ENCODE measurements around the gene ELAVL1.

ELAVL1 gene

DNA sequence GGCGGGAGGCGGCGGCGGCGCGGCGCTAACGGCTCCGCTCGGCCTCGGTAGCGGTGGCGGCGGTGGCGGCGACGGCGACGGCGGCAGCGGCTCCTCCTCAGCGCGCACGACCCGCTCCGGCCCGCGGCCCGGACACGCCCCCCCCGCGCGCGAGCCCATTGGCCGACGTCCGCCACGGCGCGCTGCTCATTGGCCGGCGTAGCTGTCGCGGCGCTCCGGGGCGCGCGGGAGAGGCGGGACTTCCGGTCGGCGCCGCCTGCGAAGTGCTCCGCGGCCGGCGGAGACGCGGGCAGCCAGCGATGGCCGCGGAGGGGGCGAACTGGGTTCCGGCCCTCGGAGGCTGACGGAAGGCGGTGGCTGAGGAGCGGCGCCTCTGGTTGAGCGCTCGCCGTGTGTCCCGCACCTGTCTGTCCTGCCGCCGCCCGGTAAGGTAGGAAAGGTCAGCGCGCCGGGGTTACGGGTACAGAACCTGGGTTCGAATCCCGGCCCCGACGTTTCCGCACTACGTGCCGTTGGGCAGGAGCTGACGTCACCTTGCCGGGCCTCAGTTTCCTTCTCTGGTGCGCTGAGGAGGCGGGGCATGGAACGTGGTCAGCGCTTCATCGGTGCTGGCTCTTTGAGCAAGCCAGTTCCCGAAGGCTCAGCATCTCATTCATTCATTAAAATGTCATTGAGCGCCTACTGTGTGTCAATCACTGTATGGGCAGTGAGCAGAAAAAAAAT lies at the start of gene ELAVL1:
Gene ELAVL1, minus strand, starts transcription at position 108 of the 723 bp plus-strand sequence. CDS start 13,826 bp downstream, outside the sequence.
- ChIA-PET CTCF (interaction anchor here (0.7 kb wide), 1 partner anchor 21 kb away, joined by 5 read pairs; no protein-coding TSS in a partner anchor), POLR2A (interaction anchor here (0.5 to 1.9 kb wide), 10 partner anchors 9 to 248 kb away, joined by 3 to 12 read pairs (median 3); partner anchors contain the start of gene TIMM44)
- no peak; the same call in 1 of the 2 replicates for TF ChIP-seq ARNT (IDR thresholded peaks at IDR 0.05)
- TF ChIP-seq LEF1 (IDR thresholded peaks at IDR 0.05; ENCODE audit: borderline replicate concordance) = peak; percentile 62; the same call in 1 of the 2 replicates
- TF ChIP-seq, protein P1, sequence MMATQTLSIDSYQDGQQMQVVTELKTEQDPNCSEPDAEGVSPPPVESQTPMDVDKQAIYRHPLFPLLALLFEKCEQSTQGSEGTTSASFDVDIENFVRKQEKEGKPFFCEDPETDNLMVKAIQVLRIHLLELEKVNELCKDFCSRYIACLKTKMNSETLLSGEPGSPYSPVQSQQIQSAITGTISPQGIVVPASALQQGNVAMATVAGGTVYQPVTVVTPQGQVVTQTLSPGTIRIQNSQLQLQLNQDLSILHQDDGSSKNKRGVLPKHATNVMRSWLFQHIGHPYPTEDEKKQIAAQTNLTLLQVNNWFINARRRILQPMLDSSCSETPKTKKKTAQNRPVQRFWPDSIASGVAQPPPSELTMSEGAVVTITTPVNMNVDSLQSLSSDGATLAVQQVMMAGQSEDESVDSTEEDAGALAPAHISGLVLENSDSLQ (IDR thresholded peaks at IDR 0.05) = peak; percentile 90
- TF ChIP-seq CTBP1 (IDR thresholded peaks at IDR 0.05; ENCODE audit: borderline replicate concordance) = no peak
- TF ChIP-seq NFRKB (IDR thresholded peaks at IDR 0.05) = no peak
- DNase-seq (ENCODE audit: extremely low spot score) = peak; percentile 96

DNA sequence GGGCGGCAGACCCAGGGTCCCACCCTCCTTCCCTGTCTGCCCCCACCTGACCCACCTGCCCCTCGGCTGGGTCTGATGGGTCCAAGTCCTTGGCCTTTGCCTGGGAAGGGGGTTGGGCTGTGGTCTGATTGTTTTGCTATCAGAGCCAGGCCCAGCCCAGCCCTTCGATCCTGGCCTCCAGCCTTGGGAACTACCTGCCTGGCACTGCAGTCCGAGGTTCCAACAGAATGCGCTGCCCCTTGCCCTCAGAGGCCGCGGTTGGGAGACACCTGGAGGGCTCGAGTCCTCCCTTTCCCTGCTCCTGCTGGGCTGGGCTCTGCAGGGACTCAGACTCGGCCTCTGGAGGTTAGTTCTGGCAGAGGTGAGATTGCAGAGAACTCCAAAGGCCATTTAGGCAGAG lies 48.7 kb upstream of the ELAVL1 start:
- TF ChIP-seq TARDBP (IDR thresholded peaks at IDR 0.05) (no peak), SUZ12 (IDR thresholded peaks at IDR 0.05) (no peak), CTBP1 (IDR thresholded peaks at IDR 0.05; ENCODE audit: borderline replicate concordance) (no peak), NFRKB (IDR thresholded peaks at IDR 0.05) (no peak), ELF4 (IDR thresholded peaks at IDR 0.05) (no peak), BHLHE40 (IDR thresholded peaks at IDR 0.05; ENCODE audit: borderline replicate concordance) (no peak), FOXK2 (IDR thresholded peaks at IDR 0.05) (no peak), SP1 (IDR thresholded peaks at IDR 0.05) (no peak), LEF1 (IDR thresholded peaks at IDR 0.05; ENCODE audit: borderline replicate concordance) (no peak), FOXA1 (IDR thresholded peaks at IDR 0.05) (no peak), L3MBTL2 (conservative IDR thresholded peaks at IDR 0.05) (no peak), HDGF (IDR thresholded peaks at IDR 0.05; ENCODE audit: borderline replicate concordance) (no peak), ARNT (IDR thresholded peaks at IDR 0.05) (no peak)
- TF ChIP-seq, protein P1 (IDR thresholded peaks at IDR 0.05) = no peak
- no peak for DNase-seq (ENCODE audit: extremely low spot score)
- POLR2A ChIA-PET = no interaction called here
- CTCF ChIA-PET = no interaction called here

GRCh38 chr19:8052464-8052859 lies 47.0 kb upstream of the ELAVL1 start, which contains the start of gene CCL25:
TSS of gene CCL25 (plus strand) at chr19:8052760. CDS start at chr19:8053050, 290 bp downstream.
- TF ChIP-seq SUZ12 (IDR thresholded peaks at IDR 0.05) (no peak), FOXM1 (IDR thresholded peaks at IDR 0.05; ENCODE audit: borderline replicate concordance) (no peak), FOXK2 (IDR thresholded peaks at IDR 0.05) (no peak), CTBP1 (IDR thresholded peaks at IDR 0.05; ENCODE audit: borderline replicate concordance) (no peak), ZNF384 (IDR thresholded peaks at IDR 0.05) (no peak), ELF4 (IDR thresholded peaks at IDR 0.05) (no peak), SP1 (IDR thresholded peaks at IDR 0.05) (no peak), HDGF (IDR thresholded peaks at IDR 0.05; ENCODE audit: borderline replicate concordance) (no peak), LEF1 (IDR thresholded peaks at IDR 0.05; ENCODE audit: borderline replicate concordance) (no peak), BHLHE40 (IDR thresholded peaks at IDR 0.05; ENCODE audit: borderline replicate concordance) (no peak), L3MBTL2 (conservative IDR thresholded peaks at IDR 0.05) (no peak), FOXA1 (IDR thresholded peaks at IDR 0.05) (no peak), TARDBP (IDR thresholded peaks at IDR 0.05) (no peak), ARNT (IDR thresholded peaks at IDR 0.05) (no peak), NFRKB (IDR thresholded peaks at IDR 0.05) (no peak)
- TF ChIP-seq, protein P1 (IDR thresholded peaks at IDR 0.05) = no peak
- no peak for DNase-seq (ENCODE audit: extremely low spot score)
- ChIA-PET CTCF (no interaction called here), POLR2A (no interaction called here)

- ChIA-PET POLR2A (no interaction called here), CTCF (interaction anchor here (0.6 kb wide), 1 partner anchor 122 kb away, joined by 4 read pairs; no protein-coding TSS in a partner anchor)
- TF ChIP-seq HDGF (IDR thresholded peaks at IDR 0.05; ENCODE audit: borderline replicate concordance) (peak; percentile 80; the same call in 1 of the 2 replicates), L3MBTL2 (conservative IDR thresholded peaks at IDR 0.05) (peak; percentile 69; the same call in 1 of the 2 replicates), BHLHE40 (IDR thresholded peaks at IDR 0.05; ENCODE audit: borderline replicate concordance) (no peak)
- TF ChIP-seq, protein P1 (IDR thresholded peaks at IDR 0.05) = peak; percentile 94
- DNase-seq (ENCODE audit: extremely low spot score) = peak; percentile 99
Measured at GRCh38 chr19:8050274-8051096, 45.0 kb upstream of the ELAVL1 start.

- ChIA-PET CTCF (interaction anchor here (0.7 kb wide), 1 partner anchor 11 kb away, joined by 6 read pairs; no protein-coding TSS in a partner anchor), POLR2A (interaction anchor here (0.7 kb wide), 1 partner anchor 13 kb away, joined by 3 read pairs; no protein-coding TSS in a partner anchor)
- TF ChIP-seq HDGF (IDR thresholded peaks at IDR 0.05; ENCODE audit: borderline replicate concordance) (no peak), TARDBP (IDR thresholded peaks at IDR 0.05) (no peak), FOXA1 (IDR thresholded peaks at IDR 0.05) (no peak), FOXM1 (IDR thresholded peaks at IDR 0.05; ENCODE audit: borderline replicate concordance) (no peak), L3MBTL2 (conservative IDR thresholded peaks at IDR 0.05) (no peak), ELF4 (IDR thresholded peaks at IDR 0.05) (no peak), LEF1 (IDR thresholded peaks at IDR 0.05; ENCODE audit: borderline replicate concordance) (no peak), SUZ12 (IDR thresholded peaks at IDR 0.05) (no peak), NFRKB (IDR thresholded peaks at IDR 0.05) (no peak), ZNF384 (IDR thresholded peaks at IDR 0.05) (no peak)
- TF ChIP-seq, protein P1 (IDR thresholded peaks at IDR 0.05) = no peak
- DNase-seq (ENCODE audit: extremely low spot score) = no peak
Measured at GRCh38 chr19:8046569-8047165, 41.2 kb upstream of the ELAVL1 start.

Data from HEK293T (cell line).